Stimulated activated CD8-positive, alpha-beta memory T cell treated with anti-CD3 and anti-CD28 coated beads, Interleukin-12 subunit alpha, Interleukin-12 subunit beta, amount 100 ng/mL, for 1 hour (primary cell): Measurements from ENCODE around the gene MTOR.

Experiments
- DNase-seq: peaks from one replicate; pipeline ENCODE4 v3.0.0-alpha.2; 2020; ENCODE audit warnings: low read depth

The MTOR gene

DNA sequence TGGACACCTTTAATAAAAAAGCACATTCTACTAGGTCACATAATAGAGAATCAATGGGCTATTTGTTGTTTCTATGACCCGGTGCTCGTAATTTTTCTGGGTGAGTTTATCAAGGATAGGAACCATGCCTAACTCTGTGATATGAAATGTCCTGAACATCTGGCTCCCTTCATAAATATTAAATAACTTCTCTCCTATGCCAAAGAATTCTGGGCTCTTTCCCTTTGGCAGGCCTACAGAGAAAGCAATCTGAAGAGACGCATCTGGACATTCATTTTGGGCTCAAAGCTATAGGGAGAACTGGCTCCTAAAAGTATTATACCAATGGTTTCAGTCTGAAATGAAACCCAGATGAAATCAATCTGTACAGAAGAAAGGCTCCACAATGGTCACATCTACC, 112.0 kb downstream of the MTOR start:
- DNase-seq: no peak

DNA sequence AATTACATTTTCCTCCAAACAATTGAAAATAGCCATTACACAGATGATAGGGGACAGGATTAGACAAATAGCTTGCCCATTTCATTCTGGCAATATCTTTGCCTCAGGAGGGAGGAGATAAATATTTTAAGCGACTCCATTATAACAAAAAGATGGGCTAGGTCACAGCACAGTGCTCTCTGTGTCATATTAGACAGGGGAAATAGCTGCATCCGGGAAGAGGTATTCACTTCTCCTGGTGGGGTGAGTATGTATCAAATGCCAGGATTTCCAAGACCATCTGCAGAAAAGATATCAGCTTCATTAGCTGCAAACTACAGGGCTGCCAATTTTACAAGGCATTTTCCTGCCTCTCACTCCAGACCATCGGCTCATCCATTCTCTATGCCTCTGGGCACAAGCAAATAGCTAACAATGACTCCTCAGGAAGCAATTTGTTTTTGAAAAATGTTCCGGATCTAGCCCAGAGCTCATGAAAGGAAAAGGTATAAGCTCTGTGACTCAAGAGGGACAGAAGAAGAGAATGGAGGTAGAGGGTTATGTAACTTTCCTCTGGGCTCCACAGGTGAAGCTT, 115.1 kb downstream of the MTOR start:
- no peak for DNase-seq

DNA sequence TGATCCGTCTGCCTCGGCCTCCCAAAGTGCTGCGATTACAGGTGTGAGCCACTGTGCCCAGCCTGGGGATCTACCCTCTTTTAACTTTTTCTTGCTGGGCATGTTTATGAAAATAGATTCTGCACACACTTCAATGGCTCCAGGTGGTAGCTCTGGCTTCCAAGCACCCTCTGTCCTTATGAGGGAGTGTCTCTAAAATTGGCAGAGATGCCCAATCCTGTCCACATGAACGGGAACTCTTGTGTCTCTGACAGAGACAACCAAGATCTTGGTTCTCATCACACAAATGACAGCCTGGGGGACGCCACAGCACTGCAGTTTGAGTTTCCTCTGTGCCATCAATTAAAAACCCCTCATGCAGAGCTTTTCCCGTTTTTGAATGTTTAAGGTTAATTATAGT, 116.6 kb downstream of the MTOR start:
- no peak for DNase-seq

DNA sequence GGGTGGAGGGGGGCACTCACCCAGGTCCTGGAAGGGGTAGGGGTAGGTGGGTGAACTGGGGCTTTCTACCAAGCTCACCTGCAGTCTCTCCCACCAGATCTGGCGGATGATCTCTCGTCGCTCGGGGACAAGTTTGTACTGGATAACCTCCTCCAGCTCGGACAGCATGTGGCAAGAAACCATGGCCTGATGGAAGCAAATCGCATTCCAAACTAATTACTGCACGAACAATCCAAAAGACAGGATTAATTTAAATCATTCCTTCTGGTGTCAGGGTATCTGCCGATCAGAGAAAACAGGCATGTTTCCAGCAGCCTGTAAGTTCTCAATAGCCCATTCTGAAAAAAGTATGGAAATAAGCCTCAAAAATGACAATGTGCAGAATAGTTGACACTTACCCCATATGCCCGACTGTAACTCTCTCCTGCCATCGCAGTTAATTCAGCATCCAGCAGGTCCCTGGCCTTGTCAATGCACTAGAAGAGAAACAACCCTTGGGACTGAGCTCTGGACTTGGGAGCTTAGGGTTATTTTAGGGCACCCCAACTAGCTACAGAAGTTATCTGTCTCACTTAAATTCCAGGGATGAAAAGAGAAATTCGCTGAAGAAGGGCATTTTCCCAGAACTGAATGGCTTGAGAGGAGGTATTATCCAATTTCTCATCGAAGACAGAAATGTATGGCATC, 117.6 kb downstream of the MTOR start:
- DNase-seq: no peak

DNA sequence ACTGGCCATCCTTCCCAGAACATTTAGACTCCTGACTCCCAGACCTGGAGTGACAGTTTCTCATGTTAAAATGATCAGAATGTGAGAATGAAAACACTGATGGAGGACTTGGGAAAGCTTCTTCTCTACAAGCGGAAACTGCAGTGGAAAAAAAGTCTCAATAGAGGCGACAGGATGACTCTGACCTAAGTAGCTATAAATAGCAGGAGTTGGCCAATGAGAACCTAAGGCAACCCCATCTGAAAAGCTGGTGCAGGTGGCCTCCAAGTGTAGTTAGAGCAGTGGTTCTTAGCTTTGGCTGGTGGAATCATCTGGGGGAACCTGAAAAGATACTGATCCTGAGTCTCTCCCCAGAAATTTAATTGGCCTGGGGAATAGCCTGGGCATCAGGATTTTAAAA, 118.4 kb downstream of the MTOR start:
- DNase-seq: no peak

DNA sequence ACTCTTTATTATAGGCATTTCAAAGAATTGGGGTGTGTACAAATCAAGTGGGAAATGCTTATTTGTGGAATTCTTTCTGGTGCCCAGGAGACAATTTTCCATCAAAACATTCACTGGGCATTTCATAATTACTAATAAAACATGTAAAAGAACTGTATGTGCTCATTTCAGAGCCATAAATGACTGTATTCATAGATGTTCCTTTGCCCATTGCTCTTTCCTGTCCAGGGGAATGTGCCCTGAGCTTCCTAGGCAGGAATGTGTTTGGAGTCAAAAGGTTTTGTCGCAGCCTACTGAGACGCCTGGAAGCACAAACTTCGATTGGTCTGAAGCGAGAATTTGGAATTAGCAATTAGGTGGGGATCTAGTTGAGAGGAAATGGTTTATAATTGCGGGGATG, 119.0 kb downstream of the MTOR start:
- DNase-seq: no peak

DNA sequence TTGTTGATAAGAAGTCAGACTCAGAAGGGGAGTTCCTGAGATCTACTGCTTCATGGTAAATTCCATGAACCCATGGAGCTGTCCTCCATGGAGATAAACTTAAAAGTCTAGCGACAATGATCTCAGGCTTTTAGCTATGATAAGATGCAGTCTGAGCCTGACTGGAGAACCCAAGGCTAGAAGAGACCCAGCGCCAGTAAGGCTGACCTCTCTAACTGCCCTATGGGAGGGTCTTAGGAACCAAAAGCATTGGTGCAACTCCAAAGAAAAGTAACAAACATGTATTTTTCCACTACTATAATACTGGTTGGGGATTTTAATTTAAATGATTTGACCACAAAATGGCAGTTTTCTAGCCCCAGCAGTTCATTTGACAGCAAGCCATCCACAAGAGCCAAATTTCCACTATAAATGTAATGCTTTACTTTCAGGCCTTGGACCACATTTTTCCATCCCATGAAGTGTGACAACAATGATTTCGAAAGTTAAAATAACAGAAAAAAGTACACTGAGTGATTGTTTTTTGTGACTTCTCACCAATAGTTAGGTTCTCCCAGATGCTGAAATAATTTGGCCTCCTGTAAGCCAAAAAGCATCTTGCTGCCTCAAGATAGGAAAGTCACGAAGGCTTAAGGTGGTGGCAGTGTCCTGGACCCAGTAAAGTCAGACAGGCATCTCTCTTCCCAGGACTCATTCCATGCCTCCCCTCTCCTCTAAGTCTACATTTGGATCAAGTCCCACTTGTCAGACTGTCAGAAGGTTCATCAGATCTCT, 119.5 kb downstream of the MTOR start:
- DNase-seq: no peak

DNA sequence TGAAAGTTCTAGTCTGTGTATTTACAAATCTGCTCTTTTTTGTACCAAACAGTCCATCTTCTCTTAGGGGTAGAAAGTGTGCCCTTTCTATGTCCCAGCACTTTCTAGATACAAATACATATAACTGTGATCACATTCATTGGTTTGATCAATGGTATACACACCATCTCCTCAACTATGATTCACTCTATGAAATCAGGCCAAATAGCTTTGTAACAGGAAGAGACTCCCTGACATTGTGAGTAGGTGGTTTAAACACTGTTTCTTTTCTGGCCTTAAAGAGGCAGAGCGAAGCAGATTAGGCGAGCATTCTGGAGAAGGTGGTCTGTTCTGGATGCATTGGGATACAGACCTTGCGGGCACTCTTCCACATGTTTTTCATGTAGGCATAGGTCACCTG, 123.4 kb downstream of the MTOR start:
- DNase-seq: no peak

DNA sequence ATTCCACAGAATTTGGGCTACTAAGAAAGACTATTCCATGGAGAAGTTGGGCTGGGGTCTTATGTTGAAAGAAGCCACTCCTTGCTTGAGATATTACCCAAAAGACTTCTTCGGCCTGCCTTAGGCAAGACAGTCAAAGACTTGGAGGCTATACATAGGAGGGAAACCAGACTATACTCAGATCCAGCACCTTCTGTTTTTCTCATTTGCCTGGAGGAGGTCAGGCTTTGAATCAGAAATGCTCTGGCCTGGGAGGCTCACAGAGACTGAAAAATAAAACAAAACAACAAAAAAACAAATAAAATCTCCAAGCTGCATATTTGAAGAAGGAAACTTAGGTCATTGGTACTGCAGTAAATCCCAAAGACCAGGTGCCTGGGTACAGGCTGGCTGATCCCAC, 124.3 kb downstream of the MTOR start:
- no peak for DNase-seq

DNA sequence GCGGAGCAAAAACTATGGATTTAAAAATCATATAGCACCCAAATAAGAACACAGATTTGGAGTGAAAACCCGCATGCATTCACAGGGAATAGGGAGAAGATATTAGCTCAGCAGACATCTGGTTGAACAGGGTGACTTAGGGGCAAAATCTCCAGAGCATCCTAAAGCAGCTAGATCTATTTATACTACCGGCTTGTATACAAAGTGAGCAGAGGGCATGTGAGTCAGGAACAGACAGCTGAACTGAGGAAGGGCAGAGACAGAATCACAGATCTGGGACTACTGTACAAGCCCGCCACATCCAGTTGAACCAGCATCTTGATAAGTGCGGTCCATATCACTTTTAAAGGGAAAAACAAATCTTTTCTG, 127.5 kb downstream of the MTOR start:
- no peak for DNase-seq

DNA sequence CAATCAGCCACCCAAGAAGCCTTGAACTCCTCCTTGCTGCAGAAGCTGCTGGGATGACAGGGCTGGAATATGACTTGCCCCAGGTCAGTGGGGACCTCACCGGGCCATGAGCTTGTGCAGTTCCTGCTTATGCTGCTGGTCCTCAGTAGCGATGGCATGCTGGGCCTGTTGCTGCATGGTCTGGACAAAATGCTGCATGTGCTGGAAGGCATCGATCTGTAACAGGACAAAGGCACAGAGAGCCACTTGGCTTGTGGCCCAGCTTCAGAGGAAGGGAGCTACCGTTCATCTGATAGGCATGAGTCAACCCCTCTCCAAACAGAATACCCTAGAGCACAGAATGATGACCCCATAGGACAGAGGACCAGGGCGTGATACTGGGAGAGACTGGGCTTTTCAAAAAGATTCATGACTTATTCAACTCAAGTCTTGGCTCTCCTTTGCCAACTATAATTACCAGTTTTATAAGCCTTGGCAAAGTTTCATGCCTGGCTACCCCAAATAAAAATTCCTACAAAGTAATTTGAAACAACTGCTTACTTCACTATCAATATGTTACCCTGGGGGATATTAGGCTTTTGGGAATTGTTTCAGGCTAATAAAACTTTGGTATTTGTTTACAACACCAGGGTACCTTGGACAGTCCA, 128.0 kb downstream of the MTOR start:
- no peak for DNase-seq

DNA sequence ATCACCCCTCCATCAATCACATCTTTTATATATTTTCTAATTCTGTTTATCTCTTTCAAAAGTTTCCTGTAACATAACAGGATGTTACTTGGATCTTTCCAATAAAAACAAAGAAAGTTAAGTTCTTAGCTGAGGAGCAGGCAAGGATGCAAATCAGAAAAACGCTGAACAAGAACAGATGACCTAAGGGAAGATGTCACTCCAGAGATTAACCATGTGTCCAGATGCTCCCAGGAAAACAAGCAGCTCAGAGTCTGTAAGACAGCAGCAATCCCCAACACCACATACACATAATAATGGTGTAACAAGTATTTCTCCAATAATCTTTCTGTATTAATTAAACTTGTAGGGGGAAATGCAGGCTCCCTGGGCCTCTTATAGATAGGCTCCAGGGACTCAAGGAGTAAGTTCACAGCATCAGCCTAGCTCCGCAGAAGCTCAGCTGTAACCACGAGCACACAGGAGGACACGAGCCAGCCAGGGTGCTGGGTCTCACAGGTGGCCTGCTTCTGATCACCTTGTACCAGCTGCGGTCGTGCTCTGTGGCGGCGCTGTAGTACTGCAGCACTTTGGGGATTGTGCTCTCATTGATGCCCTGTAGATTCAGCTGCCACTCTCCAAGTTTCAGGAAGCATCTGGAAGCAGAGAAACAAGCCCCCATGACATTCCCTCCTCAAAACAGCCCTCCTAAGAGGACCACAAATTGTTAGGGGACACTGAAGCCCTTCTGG, 129.6 kb downstream of the MTOR start:
- no peak for DNase-seq

DNA sequence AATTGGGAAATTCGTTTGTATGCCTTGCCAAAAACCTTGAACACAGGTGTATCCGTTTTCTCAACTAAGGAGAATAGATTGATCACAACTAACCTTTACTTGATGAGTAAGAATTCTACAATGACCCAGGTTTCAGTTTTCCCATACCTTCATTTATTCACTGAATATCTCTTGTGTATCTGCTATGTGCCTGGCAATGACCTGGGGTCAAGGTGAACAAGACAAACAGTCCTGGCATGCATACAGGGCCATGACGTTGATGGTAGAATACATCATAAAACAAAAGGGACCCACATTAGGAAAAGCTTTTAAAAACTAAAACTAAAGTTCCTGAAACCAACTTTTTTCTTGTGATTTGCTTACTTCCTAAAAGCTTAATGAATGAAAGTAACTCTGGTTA, 130.5 kb downstream of the MTOR start:
- no peak for DNase-seq

DNA sequence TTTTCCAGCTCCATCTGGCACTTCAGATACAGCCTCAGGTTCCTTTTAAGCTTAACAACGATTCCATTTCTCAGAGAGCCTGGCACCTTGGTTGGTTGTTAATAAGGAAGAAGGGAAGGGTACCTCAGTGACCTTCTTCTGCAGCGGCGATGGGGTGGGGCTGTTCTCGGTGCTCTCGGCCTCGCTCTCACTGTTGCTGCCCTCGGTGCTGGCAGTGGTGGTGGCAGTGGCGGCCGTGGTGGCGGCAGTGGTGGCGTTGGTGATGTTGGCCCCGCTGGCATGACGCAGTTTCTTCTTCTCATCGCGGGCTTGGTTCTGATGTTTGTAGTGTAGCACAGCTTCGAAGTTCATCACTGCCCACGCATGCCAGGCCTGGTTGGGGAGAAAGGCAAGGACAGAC, 131.9 kb downstream of the MTOR start:
- no peak for DNase-seq

DNA sequence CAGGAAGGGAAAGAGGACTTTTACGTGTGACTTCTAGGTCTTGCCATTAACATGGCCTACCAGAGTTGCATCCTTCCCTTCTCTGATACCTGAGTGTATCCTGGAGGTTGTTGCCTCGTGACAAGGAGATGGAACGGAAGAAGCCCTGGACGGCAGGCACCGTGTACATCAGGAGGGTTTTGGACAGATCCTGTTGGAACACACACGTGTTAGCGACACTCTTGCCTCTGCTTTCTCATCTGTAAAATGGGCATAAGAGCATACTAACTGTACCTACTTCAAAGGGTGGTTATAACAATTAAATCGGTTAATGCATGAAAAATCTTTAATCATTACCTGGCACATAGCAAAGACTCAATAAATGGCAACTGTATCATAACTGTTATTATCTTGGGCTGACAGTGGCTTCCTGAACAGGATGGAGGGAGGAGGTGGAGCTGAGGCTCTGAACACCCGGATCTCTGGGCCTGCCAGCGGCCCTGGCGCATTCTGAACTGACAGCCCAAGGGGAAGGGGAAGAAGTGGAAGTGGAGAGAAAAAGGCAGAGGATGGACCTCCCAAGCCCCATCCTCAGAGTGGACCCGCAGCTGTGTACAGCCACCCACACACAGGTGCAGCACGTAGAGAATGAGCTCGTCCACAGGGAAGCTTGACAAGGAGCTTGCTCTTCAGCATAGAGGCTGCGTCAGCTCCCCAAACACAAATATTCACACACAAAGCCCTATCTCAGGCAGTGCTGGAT, 132.5 kb downstream of the MTOR start:
- no peak for DNase-seq

DNA sequence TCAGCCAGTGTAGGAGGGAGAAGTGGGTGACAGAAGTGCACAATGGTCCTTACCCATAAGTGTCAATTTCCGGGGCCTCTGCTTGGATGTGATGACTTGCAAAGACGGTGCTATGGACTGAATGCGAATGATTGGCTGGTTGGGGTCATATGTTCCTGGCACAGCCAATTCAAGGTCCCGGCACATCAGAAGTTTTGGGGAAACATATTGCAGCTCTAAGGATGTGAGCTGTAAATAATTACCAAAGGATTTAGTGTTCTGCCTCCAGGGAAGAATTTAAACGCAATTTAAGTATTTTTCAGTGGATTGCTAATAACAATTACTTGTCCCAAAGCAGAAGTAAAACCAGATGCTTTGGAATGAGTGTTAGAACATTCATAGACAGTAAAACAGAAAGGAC, 135.8 kb downstream of the MTOR start:
- DNase-seq: no peak

DNA sequence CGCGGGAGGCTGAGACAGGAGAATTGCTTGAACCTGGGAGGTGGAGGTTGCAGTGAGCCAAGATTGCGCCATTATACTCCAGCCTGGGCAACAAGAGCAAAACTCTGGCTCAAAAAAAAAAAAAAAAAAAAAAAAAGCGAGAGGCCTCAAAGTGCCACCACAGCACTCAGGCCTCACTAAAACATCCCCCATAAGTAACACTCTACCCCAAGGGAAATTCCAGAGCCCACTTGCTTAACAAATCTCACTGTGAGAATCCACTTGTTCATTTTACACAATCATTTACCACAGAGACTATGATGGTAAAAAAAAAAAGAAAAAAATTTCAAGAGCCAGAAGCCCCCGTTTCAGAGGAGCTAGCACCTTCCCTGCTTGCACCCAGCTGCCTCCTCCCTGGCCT, 136.4 kb downstream of the MTOR start:
- no peak for DNase-seq

DNA sequence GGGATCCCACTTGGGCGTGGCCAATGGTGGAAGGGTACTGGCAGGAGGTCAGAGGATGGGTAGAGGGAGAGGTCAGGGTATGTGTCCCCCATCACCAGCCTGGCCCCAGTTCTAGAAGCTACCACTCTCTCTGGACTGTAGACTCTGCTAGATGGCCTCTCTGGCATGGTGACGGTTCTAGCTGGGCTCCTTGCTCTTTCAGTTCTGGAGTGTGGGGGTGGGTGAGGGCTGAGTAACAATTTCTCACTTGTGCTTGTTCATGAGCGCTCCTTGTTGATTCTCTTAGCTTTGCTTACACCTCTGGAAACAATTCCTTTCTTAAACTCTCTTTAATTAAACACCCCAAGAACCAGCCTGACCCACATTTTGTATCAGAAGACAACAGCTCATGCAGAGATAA, 137.4 kb downstream of the MTOR start:
- no peak for DNase-seq

DNA sequence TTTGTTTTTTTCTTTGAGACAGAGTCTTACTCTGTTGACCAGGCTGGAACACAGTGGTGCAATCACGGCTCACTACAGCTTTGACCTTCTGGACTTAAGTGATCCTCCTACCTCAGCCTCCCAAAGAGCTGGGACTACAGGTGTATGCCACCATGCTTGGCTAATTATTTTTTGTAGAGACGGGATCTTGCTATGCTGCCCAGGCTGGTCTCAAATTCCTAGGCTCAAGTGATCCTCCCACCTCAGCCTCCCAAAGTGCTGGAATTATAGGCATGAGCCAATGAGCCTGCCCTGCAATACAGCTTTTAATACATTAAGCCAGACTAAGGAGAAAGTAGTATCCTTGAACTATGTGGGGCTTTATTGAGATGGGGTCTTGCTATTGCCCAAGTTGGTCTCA, 146.0 kb downstream of the MTOR start:
- no peak for DNase-seq

DNA sequence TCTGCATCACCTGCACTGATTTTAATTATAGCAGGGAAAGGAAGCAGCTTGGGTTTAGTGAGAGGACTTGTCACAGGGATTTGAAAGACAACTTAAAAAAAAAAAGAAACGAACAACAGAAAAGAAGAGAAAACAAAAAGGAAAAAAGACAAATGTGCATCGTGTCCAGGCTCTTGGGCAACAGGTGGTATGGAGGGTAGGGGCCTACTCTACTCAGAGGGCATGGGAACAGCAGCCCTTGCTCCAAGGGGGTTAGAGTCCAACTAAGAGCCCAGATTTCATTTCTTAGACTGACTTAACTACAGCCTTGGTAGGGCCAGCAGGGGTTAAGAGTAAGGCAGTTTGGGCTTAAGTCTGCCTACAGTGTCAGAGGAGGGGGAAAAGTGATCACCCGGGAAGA, 147.4 kb downstream of the MTOR start:
- no peak for DNase-seq

DNA sequence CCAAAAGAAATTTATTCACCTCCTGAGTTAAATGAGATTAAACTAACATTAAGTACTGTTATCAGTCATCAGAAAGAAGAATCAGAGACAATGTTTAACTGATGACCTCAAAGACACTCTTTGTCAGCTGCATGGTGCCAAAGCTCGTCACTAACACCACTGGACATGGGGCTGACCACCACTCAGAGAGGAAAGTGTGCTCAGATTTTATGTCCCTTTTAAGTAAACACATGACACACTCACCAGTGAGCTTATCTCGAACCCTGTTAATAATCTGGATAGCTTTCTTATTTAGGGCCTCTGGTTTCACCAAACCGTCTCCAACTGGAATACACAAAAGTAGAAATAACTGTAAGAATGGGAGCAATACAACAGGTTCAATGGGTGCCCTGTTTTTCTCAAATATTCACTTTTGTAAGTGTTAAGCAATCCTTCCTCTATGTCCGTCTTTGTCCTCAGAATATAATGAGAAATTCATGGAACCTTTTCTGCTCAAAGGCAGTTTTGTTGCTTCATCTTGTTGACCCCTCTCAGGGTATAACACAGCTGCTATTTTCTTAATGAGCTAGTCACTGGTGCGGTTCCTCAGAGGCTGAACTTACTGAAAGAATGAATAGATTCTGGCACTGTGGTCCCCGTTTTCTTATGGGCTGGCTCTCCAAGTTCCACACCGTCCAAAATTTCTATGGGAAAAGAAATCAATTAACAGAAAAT, 153.1 kb downstream of the MTOR start:
- no peak for DNase-seq
